Stimulated activated CD8-positive, alpha-beta memory T cell treated with anti-CD3 and anti-CD28 coated beads, Interleukin-15, amount 100 ng/mL, for 4 hours (primary cell): ENCODE data around the gene ILDR2.

ENCODE experiments used
- DNase-seq, 2 donors: peaks; one replicate each; pipeline ENCODE4 v3.0.0-alpha.2; 2020; ENCODE audit warnings: low read depth in 2 of 2

The ILDR2 gene

GRCh38 chr1:166975361-166976129 is at the start of gene ILDR2:
ILDR2 (minus strand) TSS chr1:166975540; CDS start chr1:166975268, 272 bp downstream.
- DNase-seq: peak; percentile 45 to 63

DNA sequence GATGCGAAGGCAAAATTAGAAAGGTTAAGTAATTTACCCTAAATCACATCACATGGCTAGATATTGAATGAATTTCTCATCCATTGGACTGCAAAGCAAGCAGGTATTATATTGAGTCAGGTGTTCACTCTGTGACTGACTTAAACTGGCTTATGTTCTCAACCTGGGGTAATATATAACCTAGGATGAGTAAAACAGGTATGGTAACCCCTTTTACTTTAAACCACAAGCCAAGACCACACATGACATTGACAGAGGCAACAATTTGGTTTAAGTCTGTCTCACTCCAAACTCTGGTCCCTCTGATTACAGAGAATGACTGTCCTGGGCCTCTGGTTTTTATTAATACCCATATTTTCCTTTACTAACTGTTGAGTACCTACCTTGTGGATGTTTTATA is 47.0 kb upstream of the ILDR2 start:
- DNase-seq: no peak

GRCh38 chr1:167016100-167016750 is 40.9 kb upstream of the ILDR2 start:
- DNase-seq: no peak

DNA sequence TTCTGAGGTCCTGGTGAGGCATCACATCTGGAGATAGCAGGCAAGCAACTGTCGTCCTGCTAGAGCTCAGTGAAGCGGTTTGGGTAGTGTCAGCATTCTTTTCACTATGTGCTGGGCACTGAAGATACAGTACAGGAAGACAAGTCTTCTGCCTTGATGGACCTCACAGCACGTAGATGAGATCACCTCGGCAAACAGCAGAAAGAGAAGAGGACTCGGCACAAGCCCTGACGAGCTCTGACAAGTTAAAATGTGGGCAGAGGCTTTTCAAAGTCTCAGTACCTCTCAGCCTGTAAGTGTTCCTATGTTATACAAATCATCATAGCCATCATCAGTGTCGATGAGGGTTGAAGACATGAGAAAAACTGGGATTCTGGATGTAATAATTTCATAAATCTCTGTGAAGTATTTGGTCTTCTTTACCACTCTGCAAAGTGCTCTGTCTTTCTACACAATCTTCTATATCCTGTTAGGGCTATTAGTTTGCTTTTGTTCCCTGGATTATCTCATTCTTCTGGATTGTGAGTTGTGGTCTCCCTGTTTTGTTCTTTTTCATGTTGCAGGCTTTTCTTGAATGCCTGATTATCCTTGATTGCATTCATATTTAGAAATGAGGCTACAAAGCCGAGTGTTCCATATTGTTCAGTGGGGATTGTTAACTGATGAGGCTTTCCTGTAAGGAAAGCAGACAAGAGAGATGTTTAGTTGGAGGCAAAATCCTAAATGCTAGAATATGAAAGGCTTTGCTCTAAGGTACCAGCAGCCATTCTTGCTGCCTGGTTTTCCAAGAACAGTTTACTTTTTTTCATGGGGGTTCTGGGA is 38.0 kb upstream of the ILDR2 start:
- DNase-seq: no peak

DNA sequence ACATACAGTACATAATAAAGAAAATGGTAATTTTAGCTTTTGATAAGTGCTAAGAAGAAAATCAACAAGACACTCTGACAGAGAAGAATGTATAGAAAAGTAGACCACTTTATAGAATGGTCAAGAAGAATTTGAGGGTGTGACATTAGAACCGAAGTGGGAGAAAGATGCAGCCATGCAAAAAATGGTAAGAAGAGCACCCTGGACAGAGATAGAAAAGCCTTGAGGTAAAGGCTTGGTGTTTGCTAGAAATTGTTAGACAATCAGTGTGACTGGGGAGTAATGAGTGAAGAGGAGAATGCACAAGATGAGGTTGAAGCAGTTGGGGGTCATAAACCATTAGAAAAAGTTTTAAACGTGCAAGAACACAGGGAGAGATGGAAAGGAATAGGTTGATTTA is 37.2 kb upstream of the ILDR2 start:
- DNase-seq: no peak

DNA sequence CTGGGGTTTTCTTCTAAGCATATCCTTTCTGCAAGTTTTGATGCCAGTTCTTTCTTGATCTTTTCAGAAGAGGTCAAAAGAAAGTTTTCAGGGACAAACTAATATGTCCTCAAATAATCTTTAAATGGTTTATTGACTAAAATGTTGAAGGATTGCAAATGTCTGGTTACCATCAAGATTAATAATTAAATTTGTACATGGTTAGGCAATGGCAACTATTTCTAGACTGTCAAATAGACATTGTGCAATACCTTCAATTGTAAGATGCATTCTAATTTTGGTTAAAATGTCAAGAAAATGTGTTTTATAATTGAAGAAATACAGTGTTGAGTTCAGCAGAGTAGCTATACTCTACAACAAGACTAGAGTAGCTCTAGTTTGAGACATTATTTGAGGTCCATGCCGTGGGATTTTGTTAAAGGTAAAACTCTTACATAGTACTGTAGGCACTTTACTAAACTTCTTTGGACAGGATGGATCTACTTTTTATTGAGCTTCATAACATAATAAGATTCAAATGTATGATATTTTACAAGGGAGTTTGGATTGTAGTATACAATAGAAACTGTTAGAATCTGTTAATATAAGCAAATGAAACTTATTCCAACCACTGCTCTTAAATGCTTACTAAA is 36.3 kb upstream of the ILDR2 start:
- no peak for DNase-seq

DNA sequence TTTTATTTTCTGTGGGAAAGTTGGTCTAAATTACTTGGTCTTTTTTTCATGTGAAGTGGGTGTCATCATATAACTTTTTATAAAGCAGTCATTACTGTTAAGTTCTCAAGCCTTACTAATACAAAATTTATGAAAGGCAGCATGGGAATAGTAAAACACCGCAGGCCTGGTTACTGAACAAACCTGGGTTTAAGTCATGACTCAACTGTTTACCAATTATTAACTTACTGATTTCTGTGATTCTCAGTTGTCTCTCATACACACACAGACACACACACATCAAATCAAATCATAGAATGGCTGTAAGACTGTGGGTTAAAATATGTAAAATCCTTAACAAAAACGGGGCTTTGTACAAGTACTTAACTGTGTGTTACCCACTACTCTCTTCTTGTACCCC is 28.4 kb upstream of the ILDR2 start:
- no peak for DNase-seq

DNA sequence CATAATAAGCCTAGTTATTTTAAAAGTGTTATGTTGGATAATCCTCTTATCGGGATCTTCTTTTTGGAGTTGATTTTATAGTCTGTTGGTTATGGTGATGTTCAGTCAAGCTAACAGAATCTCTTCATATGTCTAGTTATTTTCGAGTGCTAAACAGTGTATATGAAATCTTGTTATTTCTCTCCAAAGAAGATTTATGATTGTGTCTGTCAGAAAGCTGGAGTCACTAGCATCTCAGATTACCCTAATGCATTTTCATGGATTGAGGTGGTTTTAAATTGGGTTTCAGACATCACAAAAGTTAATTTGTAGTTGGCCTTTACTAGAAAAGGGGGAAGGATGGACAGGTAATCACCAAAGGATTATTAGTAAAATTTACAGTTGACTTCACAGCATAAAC is 27.0 kb upstream of the ILDR2 start:
- no peak for DNase-seq

- DNase-seq: no peak
These were observed 25.2 kb upstream of the ILDR2 start for GRCh38 chr1:167000546-167000945.

DNA sequence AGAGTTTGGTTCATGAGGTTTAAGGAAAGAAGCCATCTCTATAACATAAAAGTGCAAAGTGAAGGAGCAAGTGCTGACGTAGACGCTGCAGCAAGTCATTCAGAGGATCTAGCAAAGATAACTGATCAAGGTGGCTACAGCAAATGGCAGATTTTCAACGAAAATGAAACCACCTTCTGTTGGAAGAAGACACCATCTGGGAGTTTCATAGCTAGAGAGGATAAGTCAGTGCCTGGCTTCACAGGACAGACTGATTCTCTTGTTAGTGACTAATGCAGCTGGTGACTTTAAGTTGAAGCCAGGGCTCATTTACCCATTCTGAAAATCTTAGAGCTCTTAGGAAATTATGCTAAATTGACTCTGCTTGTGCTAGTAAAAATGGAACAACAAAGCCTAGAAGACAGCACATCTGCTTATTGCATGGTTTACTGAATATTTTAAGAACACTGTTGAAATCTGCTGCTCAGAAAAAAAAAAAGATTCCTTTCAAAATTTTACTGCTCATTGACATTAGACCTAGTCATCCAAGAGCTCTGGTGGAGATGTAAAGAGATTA is 24.2 kb upstream of the ILDR2 start:
- no peak for DNase-seq

GRCh38 chr1:166999075-166999474 is 23.7 kb upstream of the ILDR2 start:
- no peak for DNase-seq

DNA sequence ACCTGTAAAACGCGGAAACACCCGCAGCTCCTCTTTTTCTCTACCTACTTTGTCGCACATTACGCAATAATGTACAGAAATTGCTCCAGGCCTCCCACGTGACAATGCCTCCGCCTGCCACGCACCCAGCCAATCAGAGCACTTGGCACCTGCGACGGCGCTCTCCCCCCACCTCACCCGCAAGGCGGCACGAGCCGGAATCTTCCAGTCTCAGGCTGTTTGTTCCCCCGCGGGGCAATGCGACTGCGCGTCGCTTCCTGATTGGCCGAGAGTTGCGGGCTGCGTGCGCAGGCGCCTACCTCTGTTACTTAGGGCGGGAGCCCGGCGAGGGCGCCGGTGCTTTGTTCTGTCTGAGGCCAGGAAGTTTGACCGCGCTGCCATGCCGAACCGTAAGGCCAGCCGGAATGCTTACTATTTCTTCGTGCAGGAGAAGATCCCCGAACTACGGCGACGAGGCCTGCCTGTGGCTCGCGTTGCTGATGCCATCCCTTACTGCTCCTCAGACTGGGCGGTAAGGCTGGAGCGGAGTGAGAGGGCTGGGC is 13.7 kb upstream of the ILDR2 start, which contains the start of gene MAEL:
Gene MAEL (plus strand): TSS at position 307 of the 542 bp plus-strand sequence. CDS start 73 bp downstream, at position 380.
- no peak for DNase-seq

DNA sequence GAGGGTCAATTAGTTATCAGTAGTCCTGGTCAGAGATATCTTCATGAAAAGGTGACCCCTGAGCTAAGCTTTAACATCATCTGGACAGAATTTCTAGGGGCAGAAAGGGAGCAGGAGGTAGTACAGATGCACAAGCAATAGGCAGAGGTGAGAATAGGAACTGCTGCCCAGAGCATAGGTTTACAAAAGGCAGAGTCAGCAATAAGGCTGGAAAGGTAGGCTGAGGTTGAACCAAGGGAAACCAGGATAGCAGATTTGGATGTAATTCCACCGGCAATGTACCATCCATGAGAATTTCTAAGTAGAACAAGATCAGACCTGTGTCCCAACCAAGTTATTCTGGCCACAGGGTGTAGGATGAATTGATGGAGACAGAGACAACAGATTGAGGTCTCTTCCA is 6.2 kb upstream of the ILDR2 start:
- no peak for DNase-seq

- DNase-seq: no peak
These were observed 5.5 kb upstream of the ILDR2 start for GRCh38 chr1:166980818-166981217.

GRCh38 chr1:166980383-166980782 is 5.0 kb upstream of the ILDR2 start:
- no peak for DNase-seq

- DNase-seq: no peak
These were observed 3.5 kb upstream of the ILDR2 start for GRCh38 chr1:166978821-166979220.

DNA sequence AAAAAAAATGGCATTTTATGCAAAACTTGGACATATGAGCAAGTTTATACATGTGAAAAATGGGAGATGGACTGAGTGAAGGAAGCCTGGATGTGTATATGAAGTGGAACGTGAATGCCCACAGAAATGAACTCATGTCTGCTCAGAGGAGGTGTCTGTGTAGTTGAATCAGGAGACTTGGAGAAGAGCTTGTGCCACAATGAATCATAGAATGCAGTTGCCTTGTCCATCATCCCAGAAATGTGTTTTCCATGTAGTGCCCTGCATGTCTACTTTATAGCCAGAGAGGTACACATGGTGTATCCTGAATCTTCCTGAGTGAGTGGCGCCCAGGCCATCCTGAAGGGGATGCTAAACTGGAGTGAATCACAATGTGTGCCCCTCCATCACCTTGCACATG is 2.6 kb upstream of the ILDR2 start:
- DNase-seq: no peak

DNA sequence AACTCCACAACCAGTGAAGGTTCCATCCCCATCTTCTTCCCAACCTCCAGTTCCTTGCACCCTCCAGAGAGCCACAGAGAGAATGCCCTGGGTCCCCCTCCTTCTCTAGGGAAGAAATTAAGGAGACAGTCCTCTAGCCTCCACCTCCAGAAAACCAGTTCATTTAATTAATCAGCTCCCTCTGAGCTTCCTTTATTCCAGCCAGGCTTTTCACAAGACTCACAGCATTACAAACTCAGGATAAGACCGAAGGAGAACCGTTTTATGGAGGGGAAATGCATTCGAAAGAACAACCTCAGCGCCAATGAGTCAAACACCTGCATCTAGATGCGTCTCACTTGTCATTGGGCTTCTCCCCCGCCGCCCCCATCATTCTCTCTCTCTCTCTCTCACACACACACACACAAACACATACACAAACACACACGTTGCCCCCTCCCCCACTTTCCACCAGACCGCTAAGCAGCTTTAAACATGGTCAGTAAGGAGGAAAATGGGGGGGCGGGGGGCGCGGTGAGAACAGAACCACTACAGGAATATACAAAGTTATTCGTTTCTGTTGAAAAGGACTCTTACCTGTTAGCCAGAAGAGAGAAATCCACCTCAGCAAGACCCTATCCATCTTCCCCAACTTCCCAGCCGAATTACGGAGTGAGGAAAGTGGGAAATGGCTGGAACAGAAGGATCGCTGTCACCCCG is 544 bp downstream of the ILDR2 start:
- DNase-seq: peak; percentile 7 to 38

DNA sequence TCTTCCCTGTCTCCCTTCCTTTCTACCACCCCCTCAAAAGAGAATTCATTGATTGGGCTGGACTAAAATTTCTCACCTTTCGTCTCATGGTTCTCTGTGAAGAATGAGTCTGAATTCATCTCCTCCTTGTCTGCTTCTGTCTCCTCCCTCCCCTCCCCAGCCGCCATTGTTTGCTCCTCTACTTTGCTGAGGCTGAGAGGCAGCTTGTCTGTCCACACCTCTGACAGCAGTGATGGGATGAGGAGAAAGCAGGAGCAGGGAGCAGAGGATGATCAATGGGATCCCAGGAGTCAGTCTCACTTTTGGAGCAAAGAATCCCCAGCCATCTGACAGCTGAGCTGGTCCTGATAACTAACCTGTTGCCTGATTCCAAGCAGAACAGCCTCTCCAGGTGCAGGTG is 2.5 kb downstream of the ILDR2 start:
- no peak for DNase-seq

DNA sequence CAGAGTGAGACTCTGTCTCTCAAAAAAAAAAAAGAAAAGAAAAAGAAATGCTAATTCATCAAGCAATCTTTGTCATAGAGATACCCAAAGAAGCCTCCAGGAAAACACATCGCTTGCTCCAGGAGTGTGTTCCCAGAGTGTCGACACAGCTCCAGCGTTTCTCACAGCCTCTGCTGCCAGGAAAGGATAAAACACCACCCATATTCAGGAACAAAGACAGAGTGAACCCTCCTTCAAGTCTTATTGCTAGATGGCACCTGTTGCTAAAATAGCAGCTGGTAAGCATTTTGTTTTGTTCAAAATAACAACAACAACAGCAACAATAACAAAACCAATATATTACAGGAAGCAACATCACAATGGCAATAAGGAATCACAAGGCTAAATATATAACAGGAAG is 3.1 kb downstream of the ILDR2 start:
- DNase-seq: no peak

DNA sequence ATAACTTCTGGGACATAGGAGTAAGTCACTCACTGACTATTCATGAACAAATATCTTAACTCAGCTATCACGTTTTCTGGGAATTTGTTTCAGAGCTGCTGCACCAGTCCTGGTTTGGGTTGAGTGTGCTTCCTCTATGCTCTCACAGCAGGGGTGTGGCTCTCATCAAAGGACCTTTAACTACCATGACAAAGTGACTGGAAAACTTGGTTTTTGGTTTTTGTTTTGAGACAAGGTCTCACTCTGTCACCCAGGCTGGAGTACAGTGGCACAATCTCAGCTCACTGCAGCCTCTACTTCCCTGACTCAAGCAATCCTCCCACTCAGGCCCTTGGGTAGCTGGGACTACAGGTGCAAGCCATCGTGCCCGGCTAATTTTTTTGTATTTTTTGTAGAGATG is 4.1 kb downstream of the ILDR2 start:
- no peak for DNase-seq
